GM12878 (cell line): ENCODE data around the gene MYO6. TPM values are rescaled to one million over a fixed set of nuclear protein-coding genes. Genes with fewer than 3 reads are reported as not detected.

Source experiments
- EED ChIP-seq: sonication (generic); IDR thresholded peaks from 2 replicates; pipeline ENCODE4 v1.6.1; 2016; ENCODE audit warnings: antibody characterized with exemption, low read depth
- MTA3 ChIP-seq: IDR thresholded peaks from 2 replicates; pipeline ENCODE4 v1.6.1; 2012; ENCODE audit warnings: low read length, inconsistent platforms, borderline replicate concordance
- NFXL1 ChIP-seq: fragments of 450-650 bp; IDR thresholded peaks from 2 replicates; pipeline ENCODE4 v1.6.1; 2017; ENCODE audit warnings: antibody characterized with exemption, mild to moderate bottlenecking, borderline replicate concordance
- NKRF ChIP-seq: fragments of 450-650 bp; conservative IDR thresholded peaks from 2 replicates; pipeline ENCODE4 v1.6.1; 2017; ENCODE audit warnings: mild to moderate bottlenecking, moderate library complexity
- PAX5 ChIP-seq: IDR thresholded peaks from 2 replicates; pipeline ENCODE4 v1.6.1; 2011; ENCODE audit warnings: low read depth, low read length, borderline replicate concordance
- RB1 ChIP-seq: fragments of 450-650 bp; formaldehyde crosslinking; IDR thresholded peaks from 2 replicates; pipeline ENCODE4 v1.6.1; 2017; ENCODE audit warnings: mild to moderate bottlenecking, borderline replicate concordance
- RELA ChIP-seq: fragments of 450-650 bp; IDR thresholded peaks from 2 replicates; pipeline ENCODE4 v1.8.0; 2014; ENCODE audit warnings: borderline replicate concordance; ENCODE audit not compliant: partially characterized antibody
- REST ChIP-seq: IDR thresholded peaks from 2 replicates; pipeline ENCODE4 v1.6.1; 2012; ENCODE audit warnings: mild to moderate bottlenecking, low read depth, low read length
- ZBTB11 ChIP-seq: fragments of 450-650 bp; formaldehyde crosslinking; IDR thresholded peaks from 2 replicates; pipeline ENCODE4 v1.5.0; 2022; ENCODE audit warnings: mild to moderate bottlenecking, missing genetic modification characterization
- ZZZ3 ChIP-seq: IDR thresholded peaks from 2 replicates; pipeline ENCODE4 v1.6.1; 2011; ENCODE audit warnings: low read depth; ENCODE audit not compliant: control insufficient read depth, insufficient read length
- polyA plus RNA-seq, 11 experiments: library from polyadenylated mRNA; depleted of rRNA in 4 of 11; unstranded in 6 of 11; stranded (reverse) in 5 of 11; fragments of >200 nt; fragmentation: Nextera tagmentation in 4 of 11; fragmentation: Illumina TruSeq in 1 of 11; extraction: Ambion mirVana in 4 of 11; extraction: Trizol in 1 of 11; gene quantifications; 1 replicate in 1 of 11; 2 replicates in 10 of 11; pipeline versions ENCODE4 v1.2.1 to v1.2.3, GENCODE V29; 2011 to 2016; ENCODE audit warnings: inconsistent platforms in 2 of 11, missing spikeins in 2 of 11, low read depth in 1 of 11
- total RNA-seq, 4 experiments: library from RNA; depleted of rRNA in 3 of 4; stranded (reverse); fragments of >200 nt in 3 of 4; fragmentation: Illumina TruSeq in 1 of 4; extraction: Trizol in 1 of 4; gene quantifications; 2 replicates each; pipeline versions ENCODE4 v1.2.1 to v1.2.3, GENCODE V29; 2013 to 2021

MYO6 gene
- total and polyA plus RNA-seq, 10 of the 15 experiments (the other 5 are each of a cell fraction or from before 2014, with no cell fraction given), result 7.9 to 30.4 (median 16.8) TPM

- TF ChIP-seq REST (no peak), ZBTB11 (CRISPR knock-in tag) (no peak), EED (peak; percentile 62; the same call in 1 of the 2 replicates), NKRF (no peak), NFXL1 (no peak), MTA3 (peak; percentile 86; the same call in 1 of the 2 replicates), ZZZ3 (no peak), RELA (no peak), RB1 (no peak), PAX5 (no peak)
Observed at GRCh38 chr6:75830959-75831885, 82.2 kb downstream of the MYO6 start (continued).
